OCI-LY7 (cell line): ENCODE results near the gene EIF2AK3. TPM values are rescaled to one million over a fixed set of nuclear protein-coding genes. Genes with fewer than 3 reads are reported as not detected.

Experiments
- BruUV-seq: library from RNA; stranded (reverse); fragments of 400-500 nt; replicated peaks from 2 replicates; lab custom pipeline; 2021; lab: Mats Ljungman, UMichigan
- CTCF ChIA-PET: fragments of 300-600 bp; sonication (Branson Sonifier 250); formaldehyde crosslinking; loops from one replicate; lab custom pipeline; 2022; ENCODE audit warnings: antibody characterized with exemption; ENCODE audit not compliant: unreplicated experiment; lab: Charles Lee
- POLR2A ChIA-PET: fragments of 300-600 bp; sonication (Branson Sonifier 250); formaldehyde crosslinking; loops from one replicate; lab custom pipeline; 2022; ENCODE audit warnings: antibody characterized with exemption; lab: Charles Lee
- DNase-seq: peaks from one replicate; pipeline ENCODE4 v3.0.0-alpha.2; 2015; ENCODE audit warnings: low spot score
- H2AFZ ChIP-seq: fragments of 200-600 bp; sonication (generic), shearing (Covaris generic); 2 replicates; pipeline ENCODE4 v1.6.1; 2014; ENCODE audit warnings: mild to moderate bottlenecking, antibody characterized with exemption, low read length, moderate library complexity
- H3K27ac ChIP-seq: fragments of 200-600 bp; sonication (generic); 2 replicates; pipeline ENCODE4 v1.5.1; 2014; ENCODE audit warnings: mixed run types, low read depth, mild to moderate bottlenecking, moderate library complexity, low read length, inconsistent platforms; ENCODE audit not compliant: poor library complexity, severe bottlenecking
- H3K36me3 ChIP-seq: fragments of 200-600 bp; sonication (generic); 2 replicates; pipeline ENCODE4 v1.6.1; 2014; ENCODE audit warnings: mild to moderate bottlenecking, antibody characterized with exemption, low read length, moderate library complexity, mixed read lengths; ENCODE audit not compliant: insufficient read depth
- H3K4me1 ChIP-seq: fragments of 200-600 bp; sonication (generic); 2 replicates; pipeline ENCODE4 v1.5.1; 2014; ENCODE audit warnings: mild to moderate bottlenecking, low read length; ENCODE audit not compliant: insufficient read depth, poor library complexity, severe bottlenecking
- H3K4me2 ChIP-seq: fragments of 200-600 bp; sonication (generic); 2 replicates; pipeline ENCODE4 v1.6.1; 2014; ENCODE audit warnings: mild to moderate bottlenecking, low read length
- H3K4me3 ChIP-seq: fragments of 200-600 bp; sonication (generic); 2 replicates; pipeline ENCODE4 v1.5.1; 2014; ENCODE audit warnings: mild to moderate bottlenecking, low read depth, low read length; ENCODE audit not compliant: poor library complexity, severe bottlenecking
- H3K79me2 ChIP-seq: fragments of 200-600 bp; sonication (generic); 2 replicates; pipeline ENCODE4 v1.6.1; 2016; ENCODE audit warnings: low read depth, mild to moderate bottlenecking, low read length, moderate library complexity, mixed read lengths; ENCODE audit not compliant: insufficient read depth
- H3K9me2 ChIP-seq: fragments of 200-600 bp; sonication (generic); 2 replicates; pipeline ENCODE4 v1.6.1; 2016; ENCODE audit warnings: mild to moderate bottlenecking, low read length, mixed read lengths; ENCODE audit not compliant: insufficient read depth
- H3K9me3 ChIP-seq: fragments of 200-600 bp; sonication (generic); 2 replicates; pipeline ENCODE4 v1.6.1; 2014; ENCODE audit warnings: mild to moderate bottlenecking, mixed run types, low read length, mixed read lengths
- H4K20me1 ChIP-seq: fragments of 200-600 bp; sonication (generic); 2 replicates; pipeline ENCODE4 v1.6.1; 2014; ENCODE audit warnings: mild to moderate bottlenecking, antibody characterized with exemption, low read length, moderate library complexity, mixed read lengths; ENCODE audit not compliant: insufficient read depth
- CTCF ChIP-seq: fragments of 200-600 bp; sonication (generic); conservative IDR thresholded peaks from 2 replicates; pipeline ENCODE4 v1.5.1; 2014; ENCODE audit warnings: mild to moderate bottlenecking, antibody characterized with exemption, low read length, moderate library complexity, mixed read lengths
- EZH2phosphoT487 ChIP-seq: fragments of 200-600 bp; sonication (generic); IDR thresholded peaks from 2 replicates; pipeline ENCODE4 v1.6.1; 2018; ENCODE audit warnings: low read depth, borderline replicate concordance, mild to moderate bottlenecking, mixed run types, antibody characterized with exemption, low read length, moderate library complexity, mixed read lengths
- intact Hi-C: fragments of 100-400 bp; cut with micrococcal nuclease; formaldehyde crosslinking; loops from one replicate; pipeline ENCODE4 v1.10.0; 2022; ENCODE audit not compliant: unreplicated experiment
- total RNA-seq, 2 experiments: library from RNA; depleted of rRNA in 1 of 2; stranded (reverse); fragments of >200 nt in 1 of 2; shearing (Covaris generic) in 1 of 2; gene quantifications; 2 replicates each; pipeline ENCODE4 v1.2.3, GENCODE V29; 2014 to 2022

Gene EIF2AK3
- total RNA-seq, 2 experiments from 2014 or later = 49.4 to 64.5 TPM

GRCh38 chr2:88563129-88563528, 64.1 kb downstream of the EIF2AK3 start:
- CTCF ChIA-PET = no interaction called here
- DNase-seq = no peak
- H3K4me2 ChIP-seq = no peak overlapping the region
- no peaks in the 10 kb centered on the region for H3K4me1 ChIP-seq
- POLR2A ChIA-PET = no interaction called here
- H3K4me3 ChIP-seq = no peak overlapping the region
- intact Hi-C loops = no loop called here
- no peaks in the 10 kb centered on the region for H3K9me3 ChIP-seq
- H3K9me2 ChIP-seq = no peaks in the 10 kb centered on the region
- H4K20me1 ChIP-seq = no peaks in the 10 kb centered on the region
- TF ChIP-seq CTCF = no peak
- no peak for TF ChIP-seq EZH2phosphoT487
- H3K36me3 ChIP-seq = peaks cover 91% of the 10 kb centered on the region
- H3K79me2 ChIP-seq = no peaks in the 10 kb centered on the region
- H2AFZ ChIP-seq = no peak overlapping the region
- no TSS peak for BruUV-seq
- H3K27ac ChIP-seq = no peak overlapping the region

DNA sequence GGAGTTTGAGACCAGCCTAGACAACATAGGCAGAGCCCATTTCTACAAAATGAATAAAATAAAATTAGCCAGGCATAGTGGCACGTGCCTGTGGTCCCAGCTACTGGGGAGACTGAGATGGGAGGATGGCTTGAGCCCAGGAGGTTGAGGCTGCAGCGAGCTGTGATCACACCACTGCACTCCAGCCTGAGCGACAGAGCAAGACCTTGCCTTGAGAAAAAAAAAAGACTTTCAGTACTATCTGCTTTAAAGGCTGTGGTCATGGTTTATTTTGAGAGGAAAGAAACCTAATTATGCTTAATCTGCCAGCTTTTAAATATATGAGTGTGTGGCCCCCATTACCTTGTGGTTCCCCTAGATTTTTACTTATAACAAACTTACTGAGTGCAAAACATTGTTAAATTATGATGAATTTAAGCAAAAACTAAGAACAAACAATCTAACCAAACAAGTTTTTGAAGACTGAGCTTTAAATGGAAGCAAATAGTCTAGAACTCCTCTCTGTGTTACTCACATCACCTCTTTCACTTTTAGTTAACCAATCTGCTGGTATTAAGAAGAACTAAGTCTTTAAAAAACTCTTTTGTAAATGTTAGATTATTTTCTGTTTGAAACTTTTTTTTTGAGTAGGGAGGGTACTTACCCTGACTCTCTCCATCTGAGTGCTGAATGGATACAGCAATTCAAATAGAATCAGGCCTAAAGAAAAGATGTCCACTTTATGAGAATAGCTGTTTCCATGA, 65.4 kb downstream of the EIF2AK3 start:
- ChIA-PET CTCF (no interaction called here), POLR2A (no interaction called here)
- H3K4me2 ChIP-seq = no peak overlapping the region
- DNase-seq = no peak
- H3K79me2 ChIP-seq = no peaks in the 10 kb centered on the region
- no peaks in the 10 kb centered on the region for H3K4me1 ChIP-seq
- no peak overlapping the region for H3K27ac ChIP-seq
- intact Hi-C loops = no loop called here
- peaks cover 93% of the 10 kb centered on the region for H3K36me3 ChIP-seq
- H3K9me3 ChIP-seq = no peaks in the 10 kb centered on the region
- TF ChIP-seq CTCF (no peak), EZH2phosphoT487 (no peak)
- H4K20me1 ChIP-seq = no peaks in the 10 kb centered on the region
- H2AFZ ChIP-seq = no peak overlapping the region
- BruUV-seq = no TSS peak
- no peaks in the 10 kb centered on the region for H3K9me2 ChIP-seq
- no peak overlapping the region for H3K4me3 ChIP-seq

DNA sequence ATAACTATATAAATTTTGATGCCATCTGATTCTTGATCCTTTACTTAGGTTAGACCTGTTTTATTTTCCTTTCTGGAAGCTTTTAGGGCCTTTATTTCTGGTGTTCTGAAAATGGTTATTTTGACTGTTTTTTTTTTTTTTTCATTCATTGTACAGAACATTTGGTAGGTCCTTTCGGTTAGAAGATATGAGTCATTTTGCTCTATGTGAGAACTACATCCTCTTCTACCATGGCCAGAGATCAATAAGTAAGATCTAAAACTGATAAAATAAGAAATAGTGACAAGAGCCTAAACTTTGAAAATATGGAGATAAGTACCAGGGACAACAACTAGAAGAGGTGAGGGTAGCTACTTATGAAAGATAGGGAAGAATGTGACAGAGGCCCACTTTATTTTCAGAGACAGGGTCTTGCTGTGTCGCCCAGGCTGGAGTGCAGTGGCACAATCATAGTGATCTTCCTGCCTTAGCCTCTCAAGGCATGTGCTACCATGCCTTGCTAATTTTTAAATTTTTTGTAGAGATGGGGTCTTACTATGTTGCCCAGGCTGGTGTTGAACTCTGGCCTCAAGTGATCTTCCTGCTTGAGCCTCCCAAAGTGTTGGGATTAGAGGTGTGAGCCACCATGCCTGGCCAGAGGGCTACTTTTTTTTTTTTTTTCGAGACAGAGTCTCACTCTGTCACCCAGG, 66.5 kb downstream of the EIF2AK3 start:
- H3K79me2 ChIP-seq = no peaks in the 10 kb centered on the region
- TF ChIP-seq CTCF = no peak
- no peak for TF ChIP-seq EZH2phosphoT487
- H3K4me2 ChIP-seq = no peak overlapping the region
- ChIA-PET CTCF (no interaction called here), POLR2A (interaction anchor here (0.6 to 1.2 kb wide), 2 partner anchors 12 to 83 kb away, joined by 3 to 4 read pairs; no protein-coding TSS in a partner anchor)
- BruUV-seq = no TSS peak
- intact Hi-C loops = no loop called here
- no peaks in the 10 kb centered on the region for H3K4me1 ChIP-seq
- DNase-seq = no peak
- no peaks in the 10 kb centered on the region for H4K20me1 ChIP-seq
- no peak overlapping the region for H3K27ac ChIP-seq
- H3K9me2 ChIP-seq = no peaks in the 10 kb centered on the region
- H2AFZ ChIP-seq = no peak overlapping the region
- no peaks in the 10 kb centered on the region for H3K9me3 ChIP-seq
- H3K4me3 ChIP-seq = no peak overlapping the region
- H3K36me3 ChIP-seq = peaks cover 93% of the 10 kb centered on the region
